Loucy (cell line): ENCODE measurements around the gene IRF1.

Source experiments
- H2AFZ ChIP-seq: fragments of 200-600 bp; sonication (generic); 2 replicates; pipeline ENCODE4 v1.6.0; 2016; ENCODE audit warnings: antibody characterized with exemption, mild to moderate bottlenecking, low read length, moderate library complexity
- H3F3A ChIP-seq: fragments of 200-600 bp; 2 replicates; pipeline ENCODE4 v1.6.0; 2016; ENCODE audit warnings: antibody characterized with exemption, low read depth, mild to moderate bottlenecking
- H3K27me3 ChIP-seq: fragments of 200-600 bp; sonication (generic); 2 replicates; pipeline ENCODE4 v1.6.1; 2014; ENCODE audit warnings: low read length, mild to moderate bottlenecking; ENCODE audit not compliant: insufficient read depth, poor library complexity, severe bottlenecking
- H3K36me3 ChIP-seq: fragments of 200-600 bp; sonication (generic); 2 replicates; pipeline ENCODE4 v1.6.1; 2016; ENCODE audit warnings: low read length; ENCODE audit not compliant: insufficient read depth
- H3K4me1 ChIP-seq: fragments of 200-600 bp; sonication (generic); 2 replicates; pipeline ENCODE4 v1.5.1; 2014; ENCODE audit warnings: low read length, mild to moderate bottlenecking; ENCODE audit not compliant: insufficient read depth, poor library complexity, severe bottlenecking
- H3K4me2 ChIP-seq: fragments of 200-600 bp; sonication (generic); 2 replicates; pipeline ENCODE4 v1.6.0; 2014; ENCODE audit warnings: antibody characterized with exemption, low read length, low read depth, mild to moderate bottlenecking; ENCODE audit not compliant: poor library complexity, severe bottlenecking
- H3K4me3 ChIP-seq: fragments of 200-600 bp; sonication (generic); 2 replicates; pipeline ENCODE4 v1.5.1; 2014; ENCODE audit warnings: low read length, mild to moderate bottlenecking, mixed read lengths; ENCODE audit not compliant: poor library complexity, severe bottlenecking
- H3K79me2 ChIP-seq: fragments of 200-600 bp; sonication (generic); 2 replicates; pipeline ENCODE4 v1.6.1; 2014; ENCODE audit warnings: low read length; ENCODE audit not compliant: insufficient read depth
- H3K9ac ChIP-seq: fragments of 200-600 bp; sonication (generic); 2 replicates; pipeline ENCODE4 v1.6.0; 2014; ENCODE audit warnings: mild to moderate bottlenecking, low read depth, low read length, moderate library complexity; ENCODE audit not compliant: poor library complexity, severe bottlenecking
- H3K9me2 ChIP-seq: fragments of 200-600 bp; sonication (generic); replicated peaks from 2 replicates; pipeline ENCODE4 v1.6.1; 2016; ENCODE audit warnings: low read depth, low read length, mixed read lengths
- H3K9me3 ChIP-seq: fragments of 200-600 bp; sonication (generic); 2 replicates; pipeline ENCODE4 v1.6.1; 2014; ENCODE audit warnings: mild to moderate bottlenecking, antibody characterized with exemption, low read length, low read depth; ENCODE audit not compliant: insufficient read depth
- H4K20me1 ChIP-seq: fragments of 200-600 bp; sonication (generic); 2 replicates; pipeline ENCODE4 v1.6.0; 2014; ENCODE audit warnings: antibody characterized with exemption, low read length, mild to moderate bottlenecking; ENCODE audit not compliant: insufficient read depth, poor library complexity, severe bottlenecking
- CTCF ChIP-seq: fragments of 200-600 bp; sonication (generic); conservative IDR thresholded peaks from 2 replicates; pipeline ENCODE4 v1.5.1; 2014; ENCODE audit warnings: mild to moderate bottlenecking, antibody characterized with exemption, low read length
- EZH2phosphoT487 ChIP-seq: fragments of 200-600 bp; IDR thresholded peaks from 2 replicates; pipeline ENCODE4 v1.6.1; 2018; ENCODE audit warnings: antibody characterized with exemption, mild to moderate bottlenecking, moderate library complexity, borderline replicate concordance

IRF1 gene

GRCh38 chr5:132504746-132505145 lies 14.2 kb upstream of the IRF1 start:
- Histone ChIP-seq H3K9ac (no peak overlapping the region), H3K36me3 (no peaks in the 10 kb centered on the region), H3K4me1 (peaks cover 14% of the 10 kb centered on the region), H4K20me1 (no peaks in the 10 kb centered on the region), H3K9me2 (no peaks in the 10 kb centered on the region), H3F3A (no peaks in the 10 kb centered on the region), H3K9me3 (no peaks in the 10 kb centered on the region), H2AFZ (no peak overlapping the region), H3K4me3 (no peak overlapping the region), H3K27me3 (no peaks in the 10 kb centered on the region), H3K4me2 (no peak overlapping the region), H3K79me2 (no peaks in the 10 kb centered on the region)
- TF ChIP-seq CTCF (no peak), EZH2phosphoT487 (no peak)

GRCh38 chr5:132503244-132503643 lies 12.7 kb upstream of the IRF1 start:
- no peak overlapping the region for H2AFZ ChIP-seq
- no peaks in the 10 kb centered on the region for H3K36me3 ChIP-seq
- H4K20me1 ChIP-seq = no peaks in the 10 kb centered on the region
- peaks cover 22% of the 10 kb centered on the region for H3K4me1 ChIP-seq
- H3K9me2 ChIP-seq = no peaks in the 10 kb centered on the region
- no peak overlapping the region for H3K4me3 ChIP-seq
- no peak overlapping the region for H3K4me2 ChIP-seq
- no peaks in the 10 kb centered on the region for H3K9me3 ChIP-seq
- H3F3A ChIP-seq = no peaks in the 10 kb centered on the region
- no peaks in the 10 kb centered on the region for H3K79me2 ChIP-seq
- H3K27me3 ChIP-seq = no peaks in the 10 kb centered on the region
- no peak overlapping the region for H3K9ac ChIP-seq
- TF ChIP-seq EZH2phosphoT487 (no peak), CTCF (no peak)

GRCh38 chr5:132501961-132502931 lies 11.7 kb upstream of the IRF1 start:
- Histone ChIP-seq H3K9ac (peak overlapping the region; percentile 31), H3F3A (no peaks in the 10 kb centered on the region), H3K4me1 (peaks cover 32% of the 10 kb centered on the region), H3K79me2 (peaks cover 4% of the 10 kb centered on the region; the same call in 1 of the 2 replicates), H3K4me2 (no peak overlapping the region), H2AFZ (no peak overlapping the region), H3K9me2 (no peaks in the 10 kb centered on the region), H3K27me3 (no peaks in the 10 kb centered on the region), H3K36me3 (no peaks in the 10 kb centered on the region), H3K4me3 (no peak overlapping the region), H4K20me1 (no peaks in the 10 kb centered on the region), H3K9me3 (no peaks in the 10 kb centered on the region)
- no peak for TF ChIP-seq CTCF
- TF ChIP-seq EZH2phosphoT487 = no peak
